Stomach smooth muscle (tissue), 2 donors: Measurements from ENCODE around the gene TASL.
"Not testable (repeated sequence)": the region's sequence is repeated elsewhere in the genome, so short reads cannot be mapped to it uniquely, and the experiment has no call there.

Source experiments
- H3K27ac ChIP-seq: one replicate; pipeline ENCODE4 v1.7.0; 2013; ENCODE audit warnings: mild to moderate bottlenecking, low read length, inconsistent platforms
- H3K27me3 ChIP-seq, 2 donors: one replicate each; pipeline ENCODE4 v1.7.0; 2013; ENCODE audit warnings: low read length in 2 of 2; ENCODE audit not compliant: insufficient read depth in 2 of 2, control insufficient read depth in 1 of 2
- H3K36me3 ChIP-seq, 2 donors: one replicate each; pipeline ENCODE4 v1.7.0; 2013; ENCODE audit warnings: low read length in 2 of 2; ENCODE audit not compliant: control insufficient read depth in 2 of 2, insufficient read depth in 2 of 2
- H3K4me1 ChIP-seq: one replicate; pipeline ENCODE4 v1.7.0; 2013; ENCODE audit warnings: low read length; ENCODE audit not compliant: control insufficient read depth, insufficient read depth
- H3K4me3 ChIP-seq, 2 donors: one replicate each; pipeline ENCODE4 v1.7.0; 2013; ENCODE audit warnings: low read length in 2 of 2
- H3K9ac ChIP-seq, 2 donors: one replicate each; pipeline ENCODE4 v1.7.0; 2013; ENCODE audit warnings: low read length in 2 of 2, mild to moderate bottlenecking in 1 of 2
- H3K9me3 ChIP-seq, 2 donors: one replicate each; pipeline ENCODE4 v1.7.0; 2013; ENCODE audit warnings: low read length in 2 of 2; ENCODE audit not compliant: control insufficient read depth in 2 of 2
- donor health status: healthy.
- donor health status: Pancreatic carcinoma.

TASL gene

GRCh38 chrX:30576881-30577280 is 685 bp downstream of the TASL start:
- Histone ChIP-seq H3K9ac (no peak overlapping the region), H3K27me3 (peaks cover 0 to 2% of the 10 kb centered on the region in 2 donors), H3K27ac (no peak overlapping the region), H3K4me1 (no peaks in the 10 kb centered on the region), H3K4me3 (no peak overlapping the region), H3K36me3 (no peaks in the 10 kb centered on the region), H3K9me3 (no peaks in the 10 kb centered on the region)

- no peak overlapping the region for H3K27ac ChIP-seq
- no peak overlapping the region for H3K9ac ChIP-seq
- H3K4me1 ChIP-seq = no peaks in the 10 kb centered on the region
- H3K9me3 ChIP-seq = no peaks in the 10 kb centered on the region
- H3K4me3 ChIP-seq = no peak overlapping the region
- no peaks in the 10 kb centered on the region for H3K36me3 ChIP-seq
- H3K27me3 ChIP-seq = peaks cover 0 to 2% of the 10 kb centered on the region in 2 donors
These were observed 4.4 kb downstream of the TASL start for GRCh38 chrX:30573125-30573524.

- Histone ChIP-seq H3K9ac (no peak overlapping the region), H3K4me3 (no peak overlapping the region), H3K36me3 (no peaks in the 10 kb centered on the region), H3K27ac (no peak overlapping the region), H3K9me3 (no peaks in the 10 kb centered on the region), H3K4me1 (no peaks in the 10 kb centered on the region), H3K27me3 (peaks cover 0 to 2% of the 10 kb centered on the region in 2 donors)
These were observed 4.9 kb downstream of the TASL start for GRCh38 chrX:30572678-30573077.

- Histone ChIP-seq H3K9ac (no peak overlapping the region), H3K4me3 (no peak overlapping the region), H3K4me1 (no peaks in the 10 kb centered on the region), H3K27me3 (peaks cover 0 to 2% of the 10 kb centered on the region in 2 donors), H3K9me3 (no peaks in the 10 kb centered on the region), H3K27ac (no peak overlapping the region), H3K36me3 (no peaks in the 10 kb centered on the region)
These were observed 5.6 kb downstream of the TASL start for GRCh38 chrX:30572004-30572403.

DNA sequence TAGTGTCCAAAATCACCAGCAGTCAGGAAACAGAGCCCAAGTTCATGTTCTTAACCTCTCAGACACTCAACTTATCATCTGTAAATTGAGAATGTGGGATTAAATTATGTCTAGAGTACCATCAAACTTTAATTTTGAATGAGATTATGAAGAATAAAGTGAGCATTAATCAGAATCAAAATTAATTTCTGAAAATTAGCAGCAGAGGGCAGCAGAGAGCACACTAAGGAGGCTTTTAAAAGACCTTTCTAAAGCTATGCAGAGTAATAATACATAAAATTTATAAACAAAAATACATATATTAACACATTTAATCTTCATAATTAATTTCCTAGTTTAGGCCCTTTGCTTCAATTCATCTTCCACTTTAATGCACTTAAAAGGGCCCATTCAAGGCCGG is 7.1 kb downstream of the TASL start:
- Histone ChIP-seq H3K27me3 (peaks cover 0 to 2% of the 10 kb centered on the region in 2 donors), H3K4me1 (no peaks in the 10 kb centered on the region)

GRCh38 chrX:30568136-30568535 is 9.4 kb downstream of the TASL start:
- Histone ChIP-seq H3K36me3 (no peaks in the 10 kb centered on the region), H3K27ac (no peak overlapping the region), H3K4me3 (no peak overlapping the region), H3K4me1 (no peaks in the 10 kb centered on the region), H3K9ac (no peak overlapping the region), H3K9me3 (no peaks in the 10 kb centered on the region), H3K27me3 (no peaks in the 10 kb centered on the region)

More for the DNA sequence above, 7.1 kb downstream of the TASL start:
- Histone ChIP-seq H3K36me3 (no peaks in the 10 kb centered on the region), H3K27ac (no peak overlapping the region), H3K9ac (no peak overlapping the region), H3K4me3 (no peak overlapping the region), H3K9me3 (no peaks in the 10 kb centered on the region)

GRCh38 chrX:30563070-30563469 is 14.5 kb downstream of the TASL start:
- not testable (repeated sequence) for H3K9me3 ChIP-seq, H3K36me3 ChIP-seq, H3K4me1 ChIP-seq, H3K4me3 ChIP-seq, H3K27ac ChIP-seq, H3K9ac ChIP-seq, H3K27me3 ChIP-seq

DNA sequence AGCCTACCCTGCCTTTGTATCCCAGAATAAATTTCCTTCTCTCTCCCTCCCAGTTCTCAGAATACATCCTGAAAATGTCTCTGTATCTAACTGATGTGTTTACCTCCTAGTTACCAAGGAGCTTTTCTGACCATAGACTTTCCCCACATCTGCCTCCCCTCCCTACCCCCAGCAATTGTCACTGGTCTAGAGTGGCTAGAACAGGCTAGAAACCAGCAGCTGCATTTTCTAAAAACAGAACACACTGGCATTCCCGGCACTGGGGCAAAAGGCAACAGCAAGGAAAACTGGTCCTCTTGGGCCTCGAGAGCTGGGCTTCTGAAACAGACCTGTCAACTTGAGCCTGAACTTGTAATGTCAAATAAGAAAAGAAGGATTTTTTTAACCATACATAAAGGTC is 16.4 kb downstream of the TASL start:
- Histone ChIP-seq H3K9ac (no peak overlapping the region), H3K27ac (no peak overlapping the region), H3K9me3 (peaks cover 0 to 3% of the 10 kb centered on the region in 2 donors), H3K27me3 (peaks cover 0 to 5% of the 10 kb centered on the region in 2 donors), H3K4me1 (no peaks in the 10 kb centered on the region), H3K36me3 (no peaks in the 10 kb centered on the region), H3K4me3 (no peak overlapping the region)

GRCh38 chrX:30538271-30538670 is 39.3 kb downstream of the TASL start:
- H3K9ac ChIP-seq = no peak overlapping the region
- no peaks in the 10 kb centered on the region for H3K4me1 ChIP-seq
- no peak overlapping the region for H3K4me3 ChIP-seq
- H3K36me3 ChIP-seq = no peaks in the 10 kb centered on the region
- H3K9me3 ChIP-seq = no peaks in the 10 kb centered on the region
- no peaks in the 10 kb centered on the region for H3K27me3 ChIP-seq
- no peak overlapping the region for H3K27ac ChIP-seq

- Histone ChIP-seq H3K36me3 (no peaks in the 10 kb centered on the region), H3K4me1 (no peaks in the 10 kb centered on the region), H3K9me3 (no peaks in the 10 kb centered on the region), H3K27ac (no peak overlapping the region), H3K4me3 (no peak overlapping the region), H3K9ac (no peak overlapping the region), H3K27me3 (peaks cover 0 to 3% of the 10 kb centered on the region in 2 donors)
These were observed 43.7 kb downstream of the TASL start for GRCh38 chrX:30533835-30534234.

- H3K27me3 ChIP-seq = peaks cover 0 to 3% of the 10 kb centered on the region in 2 donors
- no peaks in the 10 kb centered on the region for H3K36me3 ChIP-seq
- H3K4me3 ChIP-seq = no peak overlapping the region
- H3K9ac ChIP-seq = no peak overlapping the region
- H3K9me3 ChIP-seq = no peaks in the 10 kb centered on the region
- H3K27ac ChIP-seq = no peak overlapping the region
- no peaks in the 10 kb centered on the region for H3K4me1 ChIP-seq
These were observed 44.3 kb downstream of the TASL start for GRCh38 chrX:30533266-30533665.
